Gastroesophageal sphincter (tissue), 4 donors: ENCODE measurements around the gene PMF1. TPM values are rescaled to one million over a fixed set of nuclear protein-coding genes. Genes with fewer than 3 reads are reported as not detected.

ENCODE experiments used
- ATAC-seq: fragments of 150-250 bp; one replicate; pipeline ENCODE4 v1.9.1; 2016; ENCODE audit warnings: mild to moderate bottlenecking, moderate library complexity
- H3K27ac ChIP-seq, 4 donors: fragments of 200-600 bp; sonication (generic) in 3 of 4; 1 replicate in 3 of 4; 2 replicates in 1 of 4; pipeline ENCODE4 v1.5.1; 2016 to 2019
- H3K27me3 ChIP-seq: fragments of 200-600 bp; sonication (generic); one replicate; pipeline ENCODE4 v1.5.1; 2019
- H3K36me3 ChIP-seq, 2 donors: fragments of 200-600 bp; sonication (generic); one replicate each; pipeline ENCODE4 v1.5.1; 2019; ENCODE audit warnings: control low read depth in 1 of 2
- H3K4me1 ChIP-seq, 3 donors: fragments of 200-600 bp; sonication (generic); 1 replicate in 2 of 3; 2 replicates in 1 of 3; pipeline ENCODE4 v1.5.1; 2016 to 2019; ENCODE audit warnings: control low read depth in 2 of 3
- H3K4me3 ChIP-seq, 2 donors: fragments of 200-600 bp; sonication (generic); one replicate each; pipeline ENCODE4 v1.5.1; 2019; ENCODE audit warnings: mild to moderate bottlenecking in 1 of 2, moderate library complexity in 1 of 2
- H3K9me3 ChIP-seq, 3 donors: fragments of 200-600 bp; sonication (generic); one replicate each; pipeline ENCODE4 v1.5.1; 2017 to 2019; ENCODE audit warnings: control low read depth in 2 of 3
- EP300 ChIP-seq: sonication (generic); formaldehyde crosslinking; IDR thresholded peaks from one replicate; pipeline ENCODE4 v1.6.1; 2017; ENCODE audit warnings: antibody characterized with exemption, mild to moderate bottlenecking
- POLR2A ChIP-seq, 2 donors: fragments of 450-650 bp; IDR thresholded peaks; one replicate each; pipeline ENCODE4 v1.6.1; 2017; ENCODE audit warnings: antibody characterized with exemption in 2 of 2, mild to moderate bottlenecking in 2 of 2, moderate library complexity in 1 of 2
- POLR2AphosphoS5 ChIP-seq: sonication (generic); formaldehyde crosslinking; IDR thresholded peaks from one replicate; pipeline ENCODE4 v1.6.1; 2017; ENCODE audit warnings: antibody characterized with exemption
- WGBS, 2 donors: methylation state at CpG; one replicate each; pipeline ENCODE4 v1.1.5; 2018; ENCODE audit warnings: low coverage in 1 of 2; 5-methylcytosine and 5-hydroxymethylcytosine counted together
- small RNA-seq, 4 donors: library from RNA; depleted of rRNA; stranded (forward); fragments of <200 nt; gene quantifications; one replicate each; pipeline ENCODE3, GENCODE V24; 2016
- total RNA-seq, 4 donors: library from RNA; depleted of rRNA; stranded (reverse); fragments of >200 nt; gene quantifications; one replicate each; pipeline ENCODE4 v1.1.0, GENCODE V29; 2016
- TF ChIP-seq, protein P1 (sequence below), 4 experiments: fragments of 200-600 bp in 2 of 4; fragments of 450-650 bp in 2 of 4; sonication (generic) in 1 of 4; IDR thresholded peaks; one replicate each; pipeline ENCODE4 v1.5.1; 2017 to 2019; ENCODE audit warnings: antibody characterized with exemption in 4 of 4, mild to moderate bottlenecking in 2 of 4, moderate library complexity in 2 of 4

The PMF1 gene
- total RNA-seq, 4 donors from 2014 or later: 49.3 to 58.9 (median 51.8) TPM

DNA sequence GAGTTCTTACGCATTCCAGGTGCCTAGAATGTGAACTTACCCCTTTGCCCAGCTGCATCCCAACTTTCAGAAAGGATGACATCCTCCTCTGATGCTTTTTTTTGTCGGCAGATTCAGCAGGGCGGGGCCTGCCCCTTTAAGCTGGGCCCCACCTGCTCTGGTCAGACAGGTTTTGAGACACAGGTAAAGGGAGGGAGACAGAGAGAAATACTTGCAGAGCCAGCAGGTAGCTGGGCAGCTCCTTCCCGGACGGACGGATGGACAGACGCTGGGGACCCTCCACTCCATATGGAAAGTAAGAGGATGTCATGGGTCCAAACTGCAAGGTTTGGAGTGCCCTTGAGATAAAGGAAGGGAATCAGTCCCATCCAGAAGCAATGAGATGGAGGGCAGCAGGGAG lies 71.3 kb downstream of the PMF1 start, which contains the start of gene TMEM79:
Gene TMEM79 (plus strand): TSS at position 214 of the 400 bp plus-strand sequence. CDS start 902 bp downstream, outside the sequence.
- Histone ChIP-seq H3K27ac (peak within 1 kb of the TSS; percentile 8 to 91 (median 91)), H3K9me3 (no peaks in the 10 kb centered on the region), H3K4me1 (peaks cover 4 to 43% (median 17%) of the 10 kb centered on the region in 3 donors), H3K4me3 (peak within 1 kb of the TSS; percentile 82 to 95), H3K27me3 (no peaks in the 10 kb centered on the region), H3K36me3 (peaks cover 0 to 31% of the 10 kb centered on the region in 2 donors)
- TF ChIP-seq, protein P1, sequence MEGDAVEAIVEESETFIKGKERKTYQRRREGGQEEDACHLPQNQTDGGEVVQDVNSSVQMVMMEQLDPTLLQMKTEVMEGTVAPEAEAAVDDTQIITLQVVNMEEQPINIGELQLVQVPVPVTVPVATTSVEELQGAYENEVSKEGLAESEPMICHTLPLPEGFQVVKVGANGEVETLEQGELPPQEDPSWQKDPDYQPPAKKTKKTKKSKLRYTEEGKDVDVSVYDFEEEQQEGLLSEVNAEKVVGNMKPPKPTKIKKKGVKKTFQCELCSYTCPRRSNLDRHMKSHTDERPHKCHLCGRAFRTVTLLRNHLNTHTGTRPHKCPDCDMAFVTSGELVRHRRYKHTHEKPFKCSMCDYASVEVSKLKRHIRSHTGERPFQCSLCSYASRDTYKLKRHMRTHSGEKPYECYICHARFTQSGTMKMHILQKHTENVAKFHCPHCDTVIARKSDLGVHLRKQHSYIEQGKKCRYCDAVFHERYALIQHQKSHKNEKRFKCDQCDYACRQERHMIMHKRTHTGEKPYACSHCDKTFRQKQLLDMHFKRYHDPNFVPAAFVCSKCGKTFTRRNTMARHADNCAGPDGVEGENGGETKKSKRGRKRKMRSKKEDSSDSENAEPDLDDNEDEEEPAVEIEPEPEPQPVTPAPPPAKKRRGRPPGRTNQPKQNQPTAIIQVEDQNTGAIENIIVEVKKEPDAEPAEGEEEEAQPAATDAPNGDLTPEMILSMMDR (IDR thresholded peaks at IDR 0.05): no peak
- TF ChIP-seq EP300 (no peak), POLR2AphosphoS5 (no peak), POLR2A (IDR thresholded peaks at IDR 0.05) (no peak)
- WGBS, 2 donors: 80 to 100% methylated on average over 2 of the region's 7 CpGs
- ATAC-seq: no peak

DNA sequence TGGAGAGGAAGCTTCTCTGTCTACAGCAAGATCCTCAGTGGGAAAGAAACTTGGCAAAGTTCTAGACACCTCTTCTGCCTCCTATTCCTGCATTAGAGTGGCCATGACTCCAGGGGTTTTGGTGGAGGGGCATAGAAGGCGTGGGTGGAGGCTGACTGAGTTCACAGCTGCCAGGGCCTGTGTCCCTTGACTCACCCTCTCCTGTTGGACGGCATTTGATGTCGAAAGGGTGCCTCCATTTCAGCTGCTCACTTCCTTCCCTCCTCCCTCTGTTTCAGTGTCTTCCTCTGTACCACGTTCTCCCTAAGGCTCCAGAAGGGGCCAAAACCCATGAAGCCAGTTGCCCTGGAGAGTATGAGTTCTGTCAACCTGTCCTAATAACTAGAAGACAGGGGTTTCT lies 72.0 kb downstream of the PMF1 start:
- H3K27ac ChIP-seq: no peak overlapping the region
- no peak for ATAC-seq
- H3K4me1 ChIP-seq: peaks cover 4 to 36% (median 17%) of the 10 kb centered on the region in 3 donors
- 59 to 100% methylated on average over 1 to 2 of the region's 4 CpGs for WGBS, 2 donors
- H3K36me3 ChIP-seq: peaks cover 0 to 27% of the 10 kb centered on the region in 2 donors
- H3K4me3 ChIP-seq: no peak overlapping the region
- no peaks in the 10 kb centered on the region for H3K9me3 ChIP-seq
- H3K27me3 ChIP-seq: no peaks in the 10 kb centered on the region
- no peak for TF ChIP-seq POLR2A (IDR thresholded peaks at IDR 0.05)
- TF ChIP-seq, protein P1 (IDR thresholded peaks at IDR 0.05): no peak
- TF ChIP-seq EP300: no peak
- no peak for TF ChIP-seq POLR2AphosphoS5

DNA sequence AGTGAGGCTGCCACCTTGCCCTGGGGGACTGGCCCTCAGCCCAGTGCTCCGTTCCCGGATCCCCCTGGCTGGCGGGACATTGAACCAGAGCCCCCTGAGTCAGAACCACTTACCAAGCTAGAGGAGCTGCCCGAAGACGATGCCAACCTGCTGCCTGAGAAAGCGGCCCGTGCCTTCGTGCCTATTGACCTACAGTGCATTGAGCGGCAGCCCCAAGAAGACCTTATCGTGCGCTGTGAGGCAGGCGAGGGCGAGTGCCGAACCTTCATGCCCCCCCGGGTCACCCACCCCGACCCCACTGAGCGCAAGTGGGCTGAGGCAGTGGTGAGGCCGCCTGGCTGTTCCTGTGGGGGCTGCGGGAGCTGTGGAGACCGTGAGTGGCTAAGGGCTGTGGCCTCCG lies 72.6 kb downstream of the PMF1 start:
- 97% methylated on average over 6 of the region's 21 CpGs; no CpG with 5 or more reads in 1 of the 2 donors for WGBS, 2 donors

DNA sequence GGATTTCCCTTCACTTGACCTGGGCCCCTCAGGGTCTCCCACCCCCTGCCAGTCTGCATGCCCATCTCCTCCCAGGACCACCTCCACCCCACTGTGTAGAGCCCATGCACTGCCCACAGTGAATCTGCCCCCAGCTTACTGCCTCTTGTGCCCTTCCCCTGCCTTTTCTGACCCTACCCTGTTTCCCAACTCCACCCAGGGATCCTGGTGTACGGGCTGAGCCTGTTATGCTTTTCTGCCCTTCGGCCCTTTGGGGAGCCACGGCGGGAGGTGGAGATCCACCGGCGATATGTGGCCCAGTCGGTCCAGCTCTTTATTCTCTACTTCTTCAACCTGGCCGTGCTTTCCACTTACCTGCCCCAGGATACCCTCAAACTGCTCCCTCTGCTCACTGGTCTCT lies 73.3 kb downstream of the PMF1 start:
- no peaks in the 10 kb centered on the region for H3K9me3 ChIP-seq
- peaks cover 0 to 22% of the 10 kb centered on the region in 2 donors for H3K36me3 ChIP-seq
- no peaks in the 10 kb centered on the region for H3K27me3 ChIP-seq
- TF ChIP-seq EP300 (no peak), POLR2A (IDR thresholded peaks at IDR 0.05) (no peak), POLR2AphosphoS5 (no peak)
- TF ChIP-seq, protein P1 (IDR thresholded peaks at IDR 0.05): no peak
- H3K4me3 ChIP-seq: no peak overlapping the region
- ATAC-seq: no peak
- WGBS, 2 donors: 90 to 95% methylated on average over 6 to 8 of the region's 8 CpGs
- H3K27ac ChIP-seq: no peak overlapping the region
- H3K4me1 ChIP-seq: peaks cover 4 to 33% (median 16%) of the 10 kb centered on the region in 3 donors

More for the DNA sequence above, 72.6 kb downstream of the PMF1 start:
- no peak overlapping the region for H3K4me3 ChIP-seq
- H3K36me3 ChIP-seq: peaks cover 0 to 22% of the 10 kb centered on the region in 2 donors
- no peak overlapping the region for H3K27ac ChIP-seq
- TF ChIP-seq EP300 (no peak), POLR2A (IDR thresholded peaks at IDR 0.05) (no peak), POLR2AphosphoS5 (no peak)
- TF ChIP-seq, protein P1 (IDR thresholded peaks at IDR 0.05): no peak
- ATAC-seq: no peak
- no peaks in the 10 kb centered on the region for H3K9me3 ChIP-seq
- H3K4me1 ChIP-seq: peaks cover 4 to 33% (median 17%) of the 10 kb centered on the region in 3 donors
- no peaks in the 10 kb centered on the region for H3K27me3 ChIP-seq

Small RNA genes within 50 kb of the gene (small RNA-seq; reads per million reads assigned to genes)
- 0 reads per million in 4 donors for gene RF00568

Other genes with a start within 250 kb of the PMF1 start
- 10 to 100 TPM; 69.7 to 94.0 (median 82.6) TPM for gene ARHGEF2, start 234.5 kb upstream of the PMF1 start, total RNA-seq
- 100 to 1,000 TPM; 103 to 157 (median 146) TPM for gene SSR2, start 192.1 kb upstream of the PMF1 start, total RNA-seq
- gene UBQLN4, start 159.2 kb upstream of the PMF1 start, total RNA-seq: 10 to 100 TPM; 19.6 to 29.6 (median 24.8) TPM
- 10 to 100 TPM; 66.8 to 79.3 (median 73.1) TPM for gene LAMTOR2, start 158.2 kb upstream of the PMF1 start, total RNA-seq
- 10 to 100 TPM in 1 of 4 donors, not detected in 3; 22.1 TPM for gene RAB25, start 151.8 kb upstream of the PMF1 start, total RNA-seq
- gene MEX3A, start 130.5 kb upstream of the PMF1 start, total RNA-seq: under 1 TPM; under 0.01 to 0.78 (median 0.52) TPM
- 100 to 1,000 TPM; 327 to 617 (median 519) TPM for gene LMNA, start 98.3 kb upstream of the PMF1 start, total RNA-seq
- 1 to 10 TPM; 1.7 to 7.5 (median 3.4) TPM for gene SEMA4A, start 59.4 kb upstream of the PMF1 start, total RNA-seq
- gene SLC25A44, start 18.9 kb upstream of the PMF1 start, total RNA-seq: 10 to 100 TPM in 3 of 4 donors, 1 to 10 TPM in 1; 9.4 to 17.0 (median 12.7) TPM
- gene BGLAP, start 29.2 kb downstream of the PMF1 start, total RNA-seq: under 1 TPM in 1 of 4 donors, not detected in 3; 0.54 TPM
- gene PAQR6, start 35.0 kb downstream of the PMF1 start, total RNA-seq: 1 to 10 TPM; 1.2 to 3.4 (median 1.6) TPM
- 100 to 1,000 TPM in 1 of 4 donors, 10 to 100 TPM in 3; 60.2 to 106 (median 69.1) TPM for gene SMG5, start 69.8 kb downstream of the PMF1 start, total RNA-seq
- gene TMEM79, start 71.3 kb downstream of the PMF1 start, total RNA-seq: 1 to 10 TPM; 1.6 to 4.7 (median 3.2) TPM
- 10 to 100 TPM; 31.9 to 53.0 (median 38.6) TPM for gene GLMP, start 82.7 kb downstream of the PMF1 start, total RNA-seq
- gene VHLL, start 86.3 kb downstream of the PMF1 start, total RNA-seq: not detected
- 100 to 1,000 TPM; 189 to 224 (median 209) TPM for gene CCT3, start 125.3 kb downstream of the PMF1 start, total RNA-seq
- not detected for gene TSACC, start 125.5 kb downstream of the PMF1 start, total RNA-seq
- not detected for gene RHBG, start 156.2 kb downstream of the PMF1 start, total RNA-seq